Fibroblast of gingiva (primary cell): ENCODE data around the gene LIN52.

ENCODE experiments used
- DNase-seq: peaks from one replicate; pipeline ENCODE4 v3.0.0-alpha.2; 2011; ENCODE audit warnings: low read depth

The LIN52 gene, protein sequence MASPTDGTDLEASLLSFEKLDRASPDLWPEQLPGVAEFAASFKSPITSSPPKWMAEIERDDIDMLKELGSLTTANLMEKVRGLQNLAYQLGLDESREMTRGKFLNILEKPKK

GRCh38 chr14:74084277-74085046 is at the start of gene LIN52, which contains the start of gene ALDH6A1:
TSS of gene LIN52 (plus strand) at chr14:74084956. CDS start at chr14:74084975, 19 bp downstream.
TSS of gene ALDH6A1 (minus strand) at chr14:74084453. CDS start at chr14:74084394, 59 bp downstream.
- peak; percentile 100 for DNase-seq

- no peak for DNase-seq
These were observed 49.2 kb upstream of the LIN52 start for GRCh38 chr14:74035556-74035955.

DNA sequence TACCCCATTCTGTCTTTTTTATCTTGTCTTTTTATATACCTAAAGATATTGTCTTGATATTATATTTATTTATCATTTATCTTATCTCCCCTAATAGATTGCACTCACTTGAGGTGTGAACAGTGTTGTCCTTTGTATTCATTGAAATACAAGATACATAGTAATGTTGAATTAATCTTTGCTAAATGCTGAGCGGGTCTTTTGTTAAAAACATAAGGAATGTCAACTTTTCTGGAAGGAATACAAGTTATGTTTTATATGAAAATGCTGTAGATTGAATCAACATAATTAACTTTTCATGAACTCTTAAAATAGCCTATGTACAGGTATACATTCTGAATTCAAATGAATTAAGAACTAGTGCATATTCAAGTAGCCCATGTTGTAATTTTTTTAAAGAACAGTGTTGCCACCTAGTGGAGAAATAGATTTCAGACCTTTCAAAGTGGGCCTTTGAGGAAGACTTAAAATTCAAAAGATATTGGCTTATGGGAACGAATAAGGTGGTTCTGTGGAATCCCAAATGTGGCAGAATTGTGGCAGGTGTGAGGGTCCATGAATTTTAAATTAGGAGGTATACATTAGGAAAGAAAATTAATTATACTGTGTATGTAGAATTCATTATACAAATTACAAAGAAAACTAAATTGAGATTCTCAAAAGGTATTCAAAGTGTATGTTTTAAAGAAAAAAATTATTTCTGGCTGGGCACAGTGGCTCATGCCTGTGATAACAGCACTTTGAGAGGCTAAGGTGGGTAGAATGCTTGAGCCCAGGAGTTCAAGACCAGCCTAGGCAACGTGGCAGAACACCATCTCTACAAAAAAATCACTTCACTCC is 46.5 kb upstream of the LIN52 start:
- DNase-seq: peak; percentile 36

DNA sequence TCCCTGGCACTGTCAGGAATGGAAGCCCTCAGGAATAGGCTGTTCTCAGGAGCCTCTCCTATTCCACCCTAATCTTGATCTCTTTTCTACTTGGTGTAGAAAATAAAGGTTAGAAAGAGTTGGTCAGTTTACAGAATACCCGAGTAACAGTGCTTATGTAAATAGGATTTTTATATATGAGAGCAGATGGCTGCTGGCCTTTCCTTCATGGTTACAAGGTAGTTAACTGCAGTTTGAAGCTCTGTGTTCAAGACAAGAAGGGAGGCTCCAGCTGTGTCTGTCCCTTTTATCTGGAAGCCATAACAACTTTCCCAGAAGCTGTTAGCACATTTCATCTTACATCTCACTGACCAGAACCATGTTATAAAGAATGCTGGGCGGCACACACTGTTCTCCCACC is 42.5 kb upstream of the LIN52 start:
- no peak for DNase-seq

GRCh38 chr14:74045522-74045921 is 39.2 kb upstream of the LIN52 start:
- no peak for DNase-seq

- DNase-seq: no peak
These were observed 36.5 kb upstream of the LIN52 start for GRCh38 chr14:74048281-74048680.

DNA sequence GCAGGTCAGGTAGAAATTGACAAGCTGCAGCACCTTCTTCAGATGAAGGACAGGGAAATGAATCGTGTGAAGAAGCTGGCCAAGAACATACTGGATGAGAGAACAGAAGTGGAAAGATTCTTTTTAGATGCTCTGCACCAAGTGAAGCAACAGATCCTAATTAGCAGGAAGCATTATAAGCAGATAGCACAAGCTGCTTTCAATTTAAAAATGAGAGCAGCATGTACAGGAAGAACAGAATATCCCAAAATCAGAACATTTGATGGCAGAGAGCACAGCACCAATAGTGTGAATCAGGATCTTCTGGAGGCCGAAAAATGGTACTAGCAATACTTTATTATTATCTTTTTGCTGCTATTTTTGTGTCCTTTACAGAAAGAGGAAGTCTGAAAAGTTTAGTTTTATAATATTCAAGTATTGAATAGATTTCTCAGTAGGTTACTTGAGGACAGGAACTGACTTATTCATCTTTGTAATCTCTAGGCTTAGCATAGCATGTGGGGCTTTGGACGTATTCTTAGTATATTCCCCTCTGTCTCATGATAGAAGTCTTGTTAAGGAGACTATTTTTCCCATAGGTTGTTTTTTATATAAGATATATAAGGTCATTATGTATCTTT is 34.8 kb upstream of the LIN52 start:
- DNase-seq: peak; percentile 35

DNA sequence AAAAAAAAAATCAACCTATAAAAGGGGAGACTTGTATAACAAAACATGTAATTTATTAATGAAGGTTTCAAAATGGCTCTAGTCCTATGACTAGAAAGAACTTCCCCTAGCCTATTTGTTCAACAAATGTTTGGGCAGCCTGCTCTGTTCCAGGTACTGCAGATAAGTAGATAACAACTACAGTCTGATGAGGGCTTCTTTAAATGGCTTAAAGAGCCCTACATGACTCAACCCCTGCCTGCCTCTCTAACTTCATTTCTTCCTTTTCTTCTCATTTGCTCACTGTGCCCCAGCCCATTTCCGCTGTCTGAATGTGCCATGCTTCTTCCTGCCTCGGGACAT is 22.0 kb upstream of the LIN52 start:
- no peak for DNase-seq

DNA sequence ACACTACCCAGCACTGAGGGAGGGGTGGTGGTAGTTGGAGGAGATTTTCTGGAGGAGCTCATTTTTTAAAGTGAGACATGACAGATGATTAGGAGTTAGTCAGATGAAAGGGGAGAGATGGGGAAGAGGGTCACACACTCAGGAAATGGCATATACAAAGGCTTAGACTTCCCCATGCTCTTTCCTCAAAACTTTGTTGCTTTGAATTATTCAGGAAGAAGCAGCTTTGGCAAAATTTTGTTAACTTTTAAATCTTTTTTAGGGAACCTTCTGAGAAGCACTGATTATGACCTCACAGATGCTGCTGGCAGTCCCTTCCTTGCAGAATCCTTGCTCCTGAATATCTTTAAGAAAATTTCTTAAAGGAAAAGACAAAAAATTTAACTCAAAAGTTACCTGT is 20.3 kb upstream of the LIN52 start:
- DNase-seq: no peak

DNA sequence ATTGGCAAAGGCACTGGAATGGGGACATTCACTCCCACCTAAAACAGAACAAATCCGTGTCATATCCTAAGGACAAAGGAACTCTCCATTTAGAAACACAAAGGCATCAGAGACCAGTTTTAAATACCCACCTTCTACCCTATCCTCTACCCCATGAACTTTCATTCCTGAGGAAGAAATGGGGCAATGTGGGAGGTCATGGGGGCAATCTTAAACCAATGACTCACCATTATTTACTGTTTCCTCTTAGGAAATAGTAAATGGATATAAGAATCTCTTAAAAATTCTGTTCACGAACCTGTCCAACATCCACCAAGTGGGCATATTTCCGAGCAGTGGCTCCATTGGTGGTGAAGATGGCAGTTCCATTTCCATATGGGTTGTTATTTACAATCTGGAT is 19.9 kb upstream of the LIN52 start:
- peak; percentile 13 for DNase-seq

GRCh38 chr14:74065746-74066575 is 18.8 kb upstream of the LIN52 start:
- peak; percentile 42 for DNase-seq

- DNase-seq: no peak
These were observed 7.4 kb upstream of the LIN52 start for GRCh38 chr14:74077401-74077800.

GRCh38 chr14:74080820-74081460 is 3.8 kb upstream of the LIN52 start:
- no peak for DNase-seq

GRCh38 chr14:74081491-74081890 is 3.3 kb upstream of the LIN52 start:
- DNase-seq: no peak

DNA sequence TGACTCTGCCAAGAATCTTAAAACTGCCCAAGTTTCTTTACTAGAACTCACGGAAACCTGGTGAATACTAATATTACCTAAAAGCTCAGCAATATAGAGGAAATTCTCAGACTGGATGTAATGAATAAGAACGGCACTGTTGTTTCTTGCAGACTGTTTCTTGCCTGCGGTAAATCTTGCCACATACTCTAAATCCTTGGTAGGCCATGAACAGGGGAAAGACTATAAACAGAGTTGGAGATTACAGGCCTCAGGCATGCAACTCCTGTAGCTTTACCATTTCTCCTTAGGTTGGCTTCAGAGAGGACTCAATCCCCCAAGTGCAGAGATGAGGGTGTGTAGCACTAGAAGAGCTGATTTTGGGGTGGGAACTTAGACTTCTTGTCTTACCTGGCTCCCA is 1.6 kb upstream of the LIN52 start:
- DNase-seq: no peak

DNA sequence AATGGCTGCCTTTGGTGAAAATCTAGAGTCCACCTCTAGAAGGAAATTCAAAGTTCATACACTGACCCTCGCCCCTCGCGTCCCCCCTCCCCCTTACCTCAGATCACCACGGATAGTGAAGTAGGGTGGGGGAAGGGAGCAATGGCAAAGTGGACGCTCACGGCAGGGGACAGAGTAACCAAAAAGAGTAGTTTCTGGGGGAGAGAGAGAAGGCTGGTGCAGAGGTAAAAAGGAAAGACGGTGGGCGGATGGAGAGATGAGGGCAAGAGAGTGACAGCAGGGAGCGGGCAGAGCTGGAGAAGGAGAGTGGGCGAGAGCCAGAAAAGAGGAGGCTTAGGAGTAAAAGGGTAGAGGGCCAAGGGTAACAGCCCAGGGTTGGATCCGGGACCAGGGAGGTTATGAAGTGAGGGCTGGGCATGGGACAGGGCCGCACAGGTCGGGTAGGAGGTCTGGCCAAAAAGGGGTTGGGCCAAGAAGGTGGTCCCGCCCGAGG is 926 bp upstream of the LIN52 start:
- no peak for DNase-seq

DNA sequence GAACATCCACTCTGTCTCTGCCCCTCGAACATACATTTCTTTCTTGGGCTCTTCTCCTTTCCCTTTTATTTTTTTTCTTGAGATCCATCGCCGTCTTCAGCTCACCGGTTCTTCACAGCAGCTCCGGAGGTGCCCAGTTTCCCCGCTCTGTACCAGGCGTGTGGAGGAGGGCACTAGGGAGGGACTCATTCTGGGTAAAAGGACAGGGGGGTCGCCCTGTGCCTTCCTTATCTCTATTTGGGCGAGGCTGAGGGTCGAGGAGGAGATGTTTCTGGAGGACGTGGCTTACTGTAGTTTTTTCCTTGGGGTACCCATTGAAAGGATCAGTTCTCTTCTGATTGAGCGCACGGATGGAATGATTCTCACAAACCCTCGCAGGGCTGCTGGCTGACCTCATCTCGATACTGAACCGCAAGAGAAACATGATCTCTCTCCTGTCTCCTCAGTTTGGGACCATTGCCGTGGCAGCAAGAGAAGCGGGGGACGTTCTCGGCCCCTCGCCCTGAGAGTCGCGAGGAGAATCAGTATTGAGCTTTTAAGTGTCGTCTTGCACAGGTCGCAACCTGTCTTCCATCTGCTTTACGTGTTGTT is 386 bp downstream of the LIN52 start:
- DNase-seq: peak; percentile 13

DNA sequence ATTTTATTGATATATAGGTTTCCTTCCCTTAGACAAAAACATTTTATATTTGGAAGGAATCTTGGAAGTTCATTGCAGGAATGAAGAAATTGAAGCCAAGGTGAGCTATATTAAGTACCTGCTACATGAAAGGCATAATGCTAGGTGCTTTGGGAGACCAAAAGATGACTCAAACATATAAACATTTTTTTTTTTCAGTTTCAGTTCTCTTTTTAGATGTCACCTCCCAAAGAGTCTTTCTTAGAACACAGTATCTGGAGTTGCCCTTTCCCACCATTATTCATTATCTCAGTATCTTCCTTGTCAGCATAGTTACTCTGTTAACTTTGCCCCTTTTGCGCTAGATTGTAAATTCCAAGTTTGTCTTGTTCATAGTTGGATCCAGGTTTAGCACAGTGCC is 1.1 kb downstream of the LIN52 start:
- DNase-seq: no peak

- DNase-seq: no peak
These were observed 4.7 kb downstream of the LIN52 start for GRCh38 chr14:74089251-74090020.

DNA sequence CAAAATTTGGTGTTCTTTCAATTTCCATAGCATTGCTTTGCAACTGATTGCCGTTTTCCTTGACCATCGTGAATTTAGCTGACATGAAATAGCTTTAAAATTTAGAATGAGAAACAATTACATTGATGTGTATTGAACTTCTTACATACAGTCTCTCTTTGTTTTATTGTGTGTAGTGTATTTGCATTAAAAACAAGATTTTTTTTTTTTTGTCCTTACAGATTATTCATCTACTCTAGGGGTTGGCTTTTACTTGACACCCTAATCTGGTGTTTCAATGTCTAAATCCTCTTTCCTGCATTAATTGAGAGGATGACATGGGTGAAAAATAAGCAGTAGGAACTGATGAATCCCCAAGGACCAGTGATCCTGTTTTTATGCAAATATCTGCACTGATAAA is 20.6 kb downstream of the LIN52 start:
- no peak for DNase-seq
